Loucy (cell line): ENCODE data around the gene AHI1.

ENCODE experiments used
- H2AFZ ChIP-seq: fragments of 200-600 bp; sonication (generic); 2 replicates; pipeline ENCODE4 v1.6.0; 2016; ENCODE audit warnings: antibody characterized with exemption, mild to moderate bottlenecking, low read length, moderate library complexity
- H3F3A ChIP-seq: fragments of 200-600 bp; 2 replicates; pipeline ENCODE4 v1.6.0; 2016; ENCODE audit warnings: antibody characterized with exemption, low read depth, mild to moderate bottlenecking
- H3K27me3 ChIP-seq: fragments of 200-600 bp; sonication (generic); 2 replicates; pipeline ENCODE4 v1.6.1; 2014; ENCODE audit warnings: low read length, mild to moderate bottlenecking; ENCODE audit not compliant: insufficient read depth, poor library complexity, severe bottlenecking
- H3K36me3 ChIP-seq: fragments of 200-600 bp; sonication (generic); 2 replicates; pipeline ENCODE4 v1.6.1; 2016; ENCODE audit warnings: low read length; ENCODE audit not compliant: insufficient read depth
- H3K4me1 ChIP-seq: fragments of 200-600 bp; sonication (generic); 2 replicates; pipeline ENCODE4 v1.5.1; 2014; ENCODE audit warnings: low read length, mild to moderate bottlenecking; ENCODE audit not compliant: insufficient read depth, poor library complexity, severe bottlenecking
- H3K4me2 ChIP-seq: fragments of 200-600 bp; sonication (generic); 2 replicates; pipeline ENCODE4 v1.6.0; 2014; ENCODE audit warnings: antibody characterized with exemption, low read length, low read depth, mild to moderate bottlenecking; ENCODE audit not compliant: poor library complexity, severe bottlenecking
- H3K4me3 ChIP-seq: fragments of 200-600 bp; sonication (generic); 2 replicates; pipeline ENCODE4 v1.5.1; 2014; ENCODE audit warnings: low read length, mild to moderate bottlenecking, mixed read lengths; ENCODE audit not compliant: poor library complexity, severe bottlenecking
- H3K79me2 ChIP-seq: fragments of 200-600 bp; sonication (generic); 2 replicates; pipeline ENCODE4 v1.6.1; 2014; ENCODE audit warnings: low read length; ENCODE audit not compliant: insufficient read depth
- H3K9ac ChIP-seq: fragments of 200-600 bp; sonication (generic); 2 replicates; pipeline ENCODE4 v1.6.0; 2014; ENCODE audit warnings: mild to moderate bottlenecking, low read depth, low read length, moderate library complexity; ENCODE audit not compliant: poor library complexity, severe bottlenecking
- H3K9me2 ChIP-seq: fragments of 200-600 bp; sonication (generic); replicated peaks from 2 replicates; pipeline ENCODE4 v1.6.1; 2016; ENCODE audit warnings: low read depth, low read length, mixed read lengths
- H3K9me3 ChIP-seq: fragments of 200-600 bp; sonication (generic); 2 replicates; pipeline ENCODE4 v1.6.1; 2014; ENCODE audit warnings: mild to moderate bottlenecking, antibody characterized with exemption, low read length, low read depth; ENCODE audit not compliant: insufficient read depth
- H4K20me1 ChIP-seq: fragments of 200-600 bp; sonication (generic); 2 replicates; pipeline ENCODE4 v1.6.0; 2014; ENCODE audit warnings: antibody characterized with exemption, low read length, mild to moderate bottlenecking; ENCODE audit not compliant: insufficient read depth, poor library complexity, severe bottlenecking
- EZH2phosphoT487 ChIP-seq: fragments of 200-600 bp; IDR thresholded peaks from 2 replicates; pipeline ENCODE4 v1.6.1; 2018; ENCODE audit warnings: antibody characterized with exemption, mild to moderate bottlenecking, moderate library complexity, borderline replicate concordance
- TF ChIP-seq, protein P1 (sequence below): fragments of 200-600 bp; sonication (generic); conservative IDR thresholded peaks from 2 replicates; pipeline ENCODE4 v1.5.1; 2014; ENCODE audit warnings: mild to moderate bottlenecking, antibody characterized with exemption, low read length

The AHI1 gene

DNA sequence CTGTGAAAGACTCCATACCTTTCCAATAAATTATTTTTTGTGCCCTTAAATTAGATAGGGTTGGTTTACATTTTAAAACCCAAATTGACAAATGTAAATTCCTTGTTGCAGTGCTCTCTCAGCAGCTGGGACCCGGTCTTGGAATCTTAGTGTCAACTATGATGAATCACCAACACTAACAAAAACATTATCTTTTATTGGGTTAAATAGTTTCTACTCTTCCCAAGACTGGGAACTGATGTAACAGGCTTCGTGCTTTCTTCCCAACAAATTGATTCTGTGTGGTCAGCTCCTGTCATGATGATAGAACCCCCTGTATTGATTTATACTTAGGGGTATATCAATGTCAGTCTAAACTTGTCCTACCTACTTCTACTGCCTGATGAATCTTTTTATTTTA is 23.2 kb upstream of the AHI1 start:
- H2AFZ ChIP-seq: no peak overlapping the region
- no peak overlapping the region for H3K4me3 ChIP-seq
- H3K36me3 ChIP-seq: no peaks in the 10 kb centered on the region
- H3K9me3 ChIP-seq: no peaks in the 10 kb centered on the region; the same call in 1 of the 2 replicates
- no peaks in the 10 kb centered on the region for H3K4me1 ChIP-seq
- no peak overlapping the region for H3K9ac ChIP-seq
- H3F3A ChIP-seq: no peaks in the 10 kb centered on the region
- H3K4me2 ChIP-seq: no peak overlapping the region
- no peaks in the 10 kb centered on the region for H3K79me2 ChIP-seq
- no peaks in the 10 kb centered on the region for H3K27me3 ChIP-seq
- no peaks in the 10 kb centered on the region for H4K20me1 ChIP-seq
- H3K9me2 ChIP-seq: no peaks in the 10 kb centered on the region
- TF ChIP-seq, protein P1, sequence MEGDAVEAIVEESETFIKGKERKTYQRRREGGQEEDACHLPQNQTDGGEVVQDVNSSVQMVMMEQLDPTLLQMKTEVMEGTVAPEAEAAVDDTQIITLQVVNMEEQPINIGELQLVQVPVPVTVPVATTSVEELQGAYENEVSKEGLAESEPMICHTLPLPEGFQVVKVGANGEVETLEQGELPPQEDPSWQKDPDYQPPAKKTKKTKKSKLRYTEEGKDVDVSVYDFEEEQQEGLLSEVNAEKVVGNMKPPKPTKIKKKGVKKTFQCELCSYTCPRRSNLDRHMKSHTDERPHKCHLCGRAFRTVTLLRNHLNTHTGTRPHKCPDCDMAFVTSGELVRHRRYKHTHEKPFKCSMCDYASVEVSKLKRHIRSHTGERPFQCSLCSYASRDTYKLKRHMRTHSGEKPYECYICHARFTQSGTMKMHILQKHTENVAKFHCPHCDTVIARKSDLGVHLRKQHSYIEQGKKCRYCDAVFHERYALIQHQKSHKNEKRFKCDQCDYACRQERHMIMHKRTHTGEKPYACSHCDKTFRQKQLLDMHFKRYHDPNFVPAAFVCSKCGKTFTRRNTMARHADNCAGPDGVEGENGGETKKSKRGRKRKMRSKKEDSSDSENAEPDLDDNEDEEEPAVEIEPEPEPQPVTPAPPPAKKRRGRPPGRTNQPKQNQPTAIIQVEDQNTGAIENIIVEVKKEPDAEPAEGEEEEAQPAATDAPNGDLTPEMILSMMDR: no peak
- TF ChIP-seq EZH2phosphoT487: no peak

DNA sequence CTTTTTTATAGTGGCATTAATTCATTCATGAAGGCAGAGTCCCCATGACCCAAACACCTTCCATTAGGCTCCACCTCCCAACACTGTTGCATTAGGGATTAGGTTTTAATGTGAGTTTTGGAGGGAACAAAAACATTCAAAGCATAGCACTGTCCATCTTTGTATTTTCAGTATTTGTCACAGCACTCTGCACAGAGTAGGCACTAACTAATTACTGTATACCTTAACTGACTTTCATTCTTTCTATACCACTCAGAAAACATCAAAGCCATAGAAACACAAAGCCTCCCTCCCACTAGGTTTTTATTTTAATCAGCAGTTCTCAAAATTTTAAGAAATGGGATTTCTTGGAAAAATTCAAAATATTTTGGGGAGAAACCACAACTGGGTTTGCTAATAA is 21.8 kb upstream of the AHI1 start:
- H3K4me3 ChIP-seq: no peak overlapping the region
- no peaks in the 10 kb centered on the region; the same call in 1 of the 2 replicates for H3K9me3 ChIP-seq
- no peak for TF ChIP-seq EZH2phosphoT487
- TF ChIP-seq, protein P1: no peak
- H3K27me3 ChIP-seq: no peaks in the 10 kb centered on the region
- no peaks in the 10 kb centered on the region for H3K79me2 ChIP-seq
- no peaks in the 10 kb centered on the region for H4K20me1 ChIP-seq
- no peaks in the 10 kb centered on the region for H3F3A ChIP-seq
- H3K36me3 ChIP-seq: no peaks in the 10 kb centered on the region
- H3K9me2 ChIP-seq: no peaks in the 10 kb centered on the region
- H3K4me2 ChIP-seq: no peak overlapping the region
- no peaks in the 10 kb centered on the region for H3K4me1 ChIP-seq
- H2AFZ ChIP-seq: no peak overlapping the region
- no peak overlapping the region for H3K9ac ChIP-seq

DNA sequence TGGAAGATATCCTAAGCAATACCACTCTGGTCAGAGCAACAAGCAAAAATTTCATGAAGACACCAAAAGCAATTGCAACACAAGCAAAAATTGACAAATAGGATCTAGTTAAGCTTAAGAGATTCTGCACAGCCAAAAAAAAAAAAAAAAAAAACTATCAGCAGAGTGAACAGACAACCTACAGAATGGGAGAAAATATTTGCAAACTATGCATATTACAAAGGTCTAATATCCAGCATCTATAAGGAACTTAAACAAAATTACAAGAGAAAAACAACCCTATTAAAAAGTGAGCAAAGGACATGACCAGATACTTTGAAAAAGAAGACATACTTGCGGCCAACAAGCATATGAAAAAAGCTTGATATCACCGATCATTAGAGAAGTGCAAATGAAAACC is 20.0 kb upstream of the AHI1 start:
- Histone ChIP-seq H2AFZ (no peak overlapping the region), H3K79me2 (no peaks in the 10 kb centered on the region), H3K4me2 (no peak overlapping the region), H3K4me3 (no peak overlapping the region), H3K9ac (no peak overlapping the region), H3K9me2 (no peaks in the 10 kb centered on the region), H3F3A (no peaks in the 10 kb centered on the region), H3K27me3 (peaks cover 10% of the 10 kb centered on the region), H3K36me3 (no peaks in the 10 kb centered on the region), H3K9me3 (no peaks in the 10 kb centered on the region; the same call in 1 of the 2 replicates), H3K4me1 (no peaks in the 10 kb centered on the region), H4K20me1 (no peaks in the 10 kb centered on the region)
- TF ChIP-seq EZH2phosphoT487: no peak

DNA sequence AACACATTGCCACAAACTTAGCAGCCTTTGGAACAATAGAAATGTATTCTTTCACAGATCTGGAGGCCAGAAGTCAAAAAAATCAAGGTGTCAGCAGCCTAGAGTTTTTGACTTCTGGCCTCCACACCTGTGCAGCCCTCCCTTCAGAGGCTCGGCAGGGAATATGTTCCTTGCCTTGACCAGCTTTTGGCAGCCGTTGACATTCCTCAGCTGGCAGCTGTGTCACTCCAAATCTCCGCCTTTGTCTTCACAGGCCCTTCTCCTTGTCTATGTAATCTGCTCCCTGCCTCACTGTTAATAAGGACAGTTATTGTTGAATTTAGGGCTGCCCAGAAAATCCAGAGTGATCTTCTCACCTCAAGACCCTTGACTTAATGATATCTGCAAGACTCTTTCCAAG is 17.2 kb upstream of the AHI1 start:
- Histone ChIP-seq H4K20me1 (no peaks in the 10 kb centered on the region), H3K9ac (no peak overlapping the region), H3K9me2 (no peaks in the 10 kb centered on the region), H3K4me1 (no peaks in the 10 kb centered on the region), H3K27me3 (peaks cover 10% of the 10 kb centered on the region), H3K4me3 (no peak overlapping the region), H3K79me2 (no peaks in the 10 kb centered on the region), H3K9me3 (no peaks in the 10 kb centered on the region; the same call in 1 of the 2 replicates), H2AFZ (no peak overlapping the region), H3K36me3 (no peaks in the 10 kb centered on the region), H3K4me2 (no peak overlapping the region), H3F3A (no peaks in the 10 kb centered on the region)
- TF ChIP-seq, protein P1: no peak
